GM19043 (cell line): ENCODE results near the gene POLDIP3.
"Not testable (repeated sequence)": the region's sequence is repeated elsewhere in the genome, so short reads cannot be mapped to it uniquely, and the experiment has no call there.

Experiments
- ATAC-seq: cut with Tn5 transposase; IDR thresholded peaks from one replicate; pipeline ENCODE4 v1.9.1; 2021; ENCODE audit warnings: low read depth; ENCODE audit not compliant: unreplicated experiment

Gene POLDIP3

DNA sequence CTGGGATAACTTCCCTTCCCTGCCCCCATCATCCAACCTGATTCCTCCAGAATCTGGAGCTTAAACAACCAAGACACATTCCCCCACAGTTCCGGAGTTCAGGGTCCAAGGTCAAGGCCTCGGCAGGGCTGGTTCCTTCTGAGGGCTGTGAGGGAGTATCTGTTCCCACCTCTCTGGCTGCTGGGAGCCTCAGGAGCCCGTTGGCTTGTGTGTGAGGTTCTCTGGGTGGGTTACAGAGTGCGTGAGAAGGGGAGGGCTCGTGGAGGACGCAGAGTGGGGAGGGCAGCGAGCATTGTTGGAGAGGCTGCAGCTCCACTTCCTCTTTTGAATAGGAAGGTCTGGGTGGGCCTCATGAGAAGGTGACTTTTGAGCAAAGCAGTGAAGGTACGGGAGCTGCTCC is 52.4 kb downstream of the POLDIP3 start:
- no peak for ATAC-seq

DNA sequence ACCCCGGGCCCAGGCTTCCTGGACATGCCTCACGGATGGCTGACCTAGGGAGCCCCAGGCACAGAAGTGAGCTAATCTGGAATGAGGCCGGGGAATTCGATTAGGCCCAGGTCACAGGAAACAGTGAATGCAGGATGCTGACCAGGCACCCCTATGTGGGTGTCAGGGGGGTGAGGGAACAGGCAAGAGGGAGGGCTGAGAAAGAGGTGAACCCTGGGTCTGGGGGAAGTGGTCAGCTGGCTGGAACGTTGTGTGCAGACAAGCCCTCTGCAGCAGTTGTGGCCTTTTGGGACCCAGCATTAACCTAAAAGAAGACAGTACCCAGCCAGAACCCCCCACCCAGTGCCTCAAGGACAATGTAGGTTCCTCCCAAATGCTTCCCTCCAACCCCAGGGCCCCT is 52.8 kb downstream of the POLDIP3 start:
- ATAC-seq, result no peak

DNA sequence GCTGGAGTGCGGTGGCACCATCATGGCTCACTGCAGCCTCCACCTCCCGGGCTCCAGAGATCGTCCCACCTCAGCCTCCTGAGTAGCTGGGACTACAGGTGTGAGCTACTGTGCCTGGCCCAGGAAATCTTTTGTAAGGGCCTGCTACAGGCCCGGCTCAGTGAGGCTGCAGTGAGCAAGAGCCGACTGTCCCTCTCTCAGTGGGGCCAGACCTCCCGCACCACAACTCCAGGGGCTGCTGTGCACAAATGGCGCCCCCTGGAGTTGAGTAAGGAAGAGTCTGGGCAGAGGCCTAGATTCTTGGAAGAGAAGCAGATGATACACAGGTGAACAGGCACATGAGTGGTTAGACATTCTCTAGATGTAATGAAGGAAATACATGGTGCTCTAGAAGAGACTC is 53.9 kb downstream of the POLDIP3 start:
- no peak for ATAC-seq

DNA sequence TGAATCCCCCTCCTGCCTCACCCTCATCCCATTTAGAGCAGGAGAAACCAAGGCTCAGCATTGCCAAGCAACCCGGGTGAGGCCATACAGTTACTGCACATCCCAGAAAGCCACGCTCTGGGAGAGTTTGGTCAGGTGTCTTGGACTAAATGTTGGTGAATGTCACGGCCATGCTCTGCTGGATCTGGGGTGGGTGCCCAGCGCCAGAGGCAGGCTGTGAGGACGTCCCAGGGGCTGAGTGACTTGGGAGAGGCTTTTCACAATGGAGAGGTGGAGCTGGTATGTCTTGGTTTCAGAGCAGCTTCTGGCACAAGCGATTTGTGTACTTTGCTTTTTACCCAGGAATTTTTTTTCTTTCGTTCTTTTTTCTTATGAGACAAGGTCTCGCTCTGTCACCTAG is 54.3 kb downstream of the POLDIP3 start:
- no peak for ATAC-seq

DNA sequence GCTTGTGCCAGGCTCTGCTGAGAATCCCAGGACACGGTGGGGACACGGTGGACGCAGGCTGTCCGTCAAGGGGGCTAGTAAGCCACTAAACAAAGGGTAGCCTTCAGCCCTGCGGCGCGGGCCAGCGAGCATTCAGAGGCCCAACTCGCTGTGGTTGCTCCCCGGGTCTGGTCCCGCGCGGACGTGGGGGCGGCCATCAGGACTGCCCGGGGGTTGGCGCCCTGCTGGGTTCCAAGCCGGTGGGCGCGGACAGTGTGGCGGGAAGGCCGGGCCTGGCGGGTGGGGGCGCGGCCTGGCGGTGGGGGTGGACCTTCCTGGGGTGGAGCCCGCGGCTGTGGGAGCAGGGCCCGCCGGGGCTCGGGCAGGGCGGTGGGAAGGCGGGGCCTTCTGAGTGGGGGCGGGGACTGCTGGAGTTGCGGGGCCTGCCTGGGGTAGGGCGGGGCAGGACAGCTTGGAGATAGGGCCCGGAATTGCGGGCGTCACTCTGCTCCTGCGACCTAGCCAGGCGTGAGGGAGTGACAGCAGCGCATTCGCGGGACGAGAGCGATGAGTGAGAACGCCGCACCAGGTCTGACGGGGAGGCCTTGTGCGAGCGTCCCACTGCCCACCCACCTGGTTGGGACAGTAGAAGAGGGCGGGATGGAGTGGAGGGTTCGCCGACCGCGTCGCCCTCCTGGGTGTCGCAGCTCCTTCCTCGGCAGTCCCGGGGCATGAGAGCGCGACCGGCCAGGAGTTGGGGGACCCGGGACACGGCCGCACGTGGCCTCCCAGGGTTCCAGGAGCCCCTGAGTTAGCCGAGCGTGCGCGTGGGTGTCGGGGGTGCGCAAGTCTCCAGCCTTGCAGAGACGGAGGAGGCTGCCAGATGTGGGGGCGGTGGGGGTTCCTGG is 61.0 kb downstream of the POLDIP3 start, which contains the start of gene SERHL2:
TSS of gene SERHL2 (plus strand) at position 482 of the 887 bp plus-strand sequence. CDS start at position 547, 65 bp downstream.
- peak; percentile 72 for ATAC-seq

DNA sequence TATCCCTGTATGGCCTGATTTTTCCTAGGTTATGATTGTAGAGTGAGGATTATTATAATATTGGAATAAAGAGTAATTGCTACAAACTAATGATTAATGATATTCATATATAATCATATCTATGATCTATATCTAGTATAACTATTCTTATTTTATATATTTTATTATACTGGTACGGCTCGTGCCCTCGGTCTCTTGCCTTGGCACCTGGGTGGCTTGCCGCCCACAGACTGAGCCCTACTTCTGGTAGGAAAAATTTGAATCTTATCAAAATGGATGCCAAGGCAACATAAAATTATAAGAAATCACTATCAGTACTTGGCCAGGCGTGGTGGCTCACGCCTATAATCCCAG is 62.4 kb downstream of the POLDIP3 start:
- ATAC-seq, result not testable (repeated sequence)

DNA sequence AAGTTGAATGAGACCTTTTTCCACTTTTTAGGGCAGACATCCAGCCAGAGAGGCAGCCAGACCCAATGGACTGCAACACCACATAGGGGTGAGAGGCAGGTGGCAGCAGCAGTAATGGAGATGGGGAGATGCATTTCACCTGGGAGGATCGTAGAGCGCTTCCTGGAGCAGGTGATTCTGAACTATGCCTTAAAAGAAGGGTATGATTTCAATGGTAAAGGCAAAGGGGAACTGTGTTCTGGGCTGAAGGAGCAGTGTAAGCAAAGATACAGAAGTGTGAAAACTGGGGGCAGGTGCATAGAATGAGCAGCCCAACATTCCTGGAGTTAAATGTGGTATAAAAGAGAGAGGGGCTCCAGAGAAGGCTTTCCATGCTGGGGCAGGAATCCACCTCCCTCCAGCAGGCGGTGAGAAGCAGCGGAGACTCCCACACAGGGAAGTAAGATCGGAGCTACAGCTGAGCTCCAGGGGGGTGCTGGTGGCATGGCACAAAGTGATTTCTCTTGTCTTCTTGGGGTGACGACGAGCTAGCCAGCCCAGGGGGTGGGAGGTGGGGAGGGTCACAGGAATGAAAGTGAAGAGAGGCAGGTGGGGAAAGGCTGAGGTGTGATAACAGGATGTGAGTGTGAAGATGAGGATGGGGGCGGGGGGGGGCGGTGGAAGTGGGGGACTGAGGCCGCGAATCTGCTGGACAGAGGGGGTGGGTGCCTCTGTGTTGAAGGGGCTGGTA is 65.2 kb downstream of the POLDIP3 start:
- no peak for ATAC-seq

DNA sequence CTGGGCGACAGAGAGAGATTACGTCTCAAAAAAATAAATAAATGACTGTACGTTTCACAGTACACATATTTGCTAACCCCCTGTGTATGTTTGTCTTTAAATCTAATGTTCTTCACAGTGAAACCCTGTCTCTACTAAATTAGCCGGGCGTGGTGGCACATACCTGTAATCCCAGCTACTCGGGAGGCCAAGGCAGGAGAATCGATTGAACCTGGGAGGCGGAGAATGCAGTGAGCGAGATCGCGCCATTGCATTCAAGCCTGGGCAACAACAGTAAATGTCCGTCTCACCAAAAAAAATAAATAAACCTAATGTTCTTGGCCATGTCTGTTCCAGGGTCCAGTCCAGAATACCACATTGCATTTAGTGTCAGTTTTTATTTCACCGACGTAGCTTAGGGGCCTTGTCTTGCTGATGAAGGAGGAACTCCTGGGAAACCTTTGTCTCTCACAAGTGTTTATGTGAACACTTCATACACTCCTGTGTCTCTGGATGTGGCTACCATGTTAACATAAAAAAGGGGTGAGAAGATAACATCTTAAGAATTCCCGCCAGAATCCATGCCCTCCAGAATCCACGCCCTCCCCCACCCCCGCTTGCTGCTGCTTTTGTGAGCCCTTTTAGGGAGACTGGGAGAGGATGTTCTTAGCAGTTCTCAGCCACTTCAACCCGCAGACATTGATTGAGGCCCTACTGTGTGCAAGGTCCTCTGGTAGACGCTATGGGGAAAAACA is 65.9 kb downstream of the POLDIP3 start:
- no peak for ATAC-seq

DNA sequence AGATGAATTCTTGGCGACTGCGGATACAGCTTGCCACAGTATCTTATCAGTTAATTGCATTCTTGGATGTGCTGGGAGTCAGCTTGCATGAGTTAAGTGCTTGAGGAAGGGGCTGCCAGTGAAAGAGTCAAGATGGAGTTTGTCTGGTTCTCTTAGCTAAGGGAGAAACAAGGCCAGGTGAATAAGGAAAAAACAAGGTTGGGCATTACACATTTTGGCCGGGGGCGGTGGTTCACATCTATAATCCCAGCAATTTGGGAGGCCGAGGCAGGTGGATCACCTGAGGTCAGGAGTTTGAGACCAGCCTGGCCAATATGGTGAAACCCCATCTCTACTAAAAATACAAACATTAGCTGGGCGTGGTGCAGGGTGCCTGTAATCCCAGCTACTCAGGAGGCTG is 66.6 kb downstream of the POLDIP3 start:
- ATAC-seq, result not testable (repeated sequence)

DNA sequence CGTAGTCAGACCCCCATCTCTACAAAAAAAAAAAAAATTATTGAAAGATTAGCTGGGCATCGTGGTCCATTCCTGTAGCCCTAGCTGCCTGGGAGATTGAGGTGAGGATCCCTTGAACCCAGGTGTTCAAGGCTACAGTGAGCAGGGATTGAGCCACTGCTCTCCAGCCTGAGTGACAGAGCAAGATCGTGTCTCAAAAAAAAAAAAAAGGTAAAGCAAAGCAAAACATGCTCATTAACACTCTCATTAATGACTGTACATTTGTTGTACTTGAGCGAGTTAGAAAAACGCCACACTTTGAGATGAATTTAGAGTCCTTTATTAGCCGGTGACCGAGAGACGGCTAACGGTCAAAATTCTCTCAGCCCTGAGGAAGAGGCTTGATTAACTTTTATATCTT is 67.1 kb downstream of the POLDIP3 start:
- ATAC-seq, result no peak

DNA sequence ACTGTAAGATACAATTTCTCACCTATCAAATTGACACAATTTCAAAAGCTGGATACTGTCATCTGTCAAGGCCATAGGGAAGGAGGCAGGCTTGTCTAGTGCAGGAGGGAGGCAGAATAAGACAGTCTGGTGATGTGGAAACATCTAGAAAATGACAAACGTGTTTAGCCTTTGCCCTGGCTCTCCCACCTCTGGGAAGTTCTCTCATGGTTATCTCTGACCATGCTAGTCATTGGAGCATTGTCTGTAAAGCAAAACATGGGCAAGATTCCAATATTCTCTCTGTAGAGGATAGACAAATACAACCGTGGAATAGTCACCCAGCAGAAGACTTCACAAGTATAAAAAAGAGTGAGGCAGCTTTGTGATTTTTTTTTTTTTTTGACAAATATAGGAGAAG is 70.0 kb downstream of the POLDIP3 start:
- no peak for ATAC-seq

DNA sequence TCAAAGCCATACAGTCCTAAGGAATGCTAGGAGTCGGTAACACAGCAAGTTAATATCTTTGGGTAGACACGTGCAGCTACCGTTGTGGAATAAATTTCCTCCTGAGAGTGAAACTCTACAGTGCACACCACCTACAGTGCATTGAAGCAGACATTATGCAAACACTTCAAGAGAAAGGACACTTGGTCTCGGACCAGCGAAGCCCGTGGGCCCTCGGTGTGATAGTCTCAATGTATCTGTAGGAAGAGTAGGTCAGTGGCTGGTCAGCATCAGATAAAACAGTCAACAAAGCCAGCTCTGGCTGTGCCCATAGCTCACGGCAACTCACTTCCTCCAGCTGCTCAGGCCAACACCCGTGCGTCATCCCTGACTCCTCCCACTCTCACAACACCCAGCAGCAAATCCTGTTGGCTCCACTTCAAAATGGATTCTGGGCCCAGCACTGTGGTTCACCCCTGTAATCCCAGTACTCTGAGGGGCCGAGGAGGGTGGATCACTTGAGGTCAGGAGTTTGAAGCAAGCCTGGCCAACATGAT is 75.4 kb downstream of the POLDIP3 start:
- ATAC-seq, result peak; percentile 44

DNA sequence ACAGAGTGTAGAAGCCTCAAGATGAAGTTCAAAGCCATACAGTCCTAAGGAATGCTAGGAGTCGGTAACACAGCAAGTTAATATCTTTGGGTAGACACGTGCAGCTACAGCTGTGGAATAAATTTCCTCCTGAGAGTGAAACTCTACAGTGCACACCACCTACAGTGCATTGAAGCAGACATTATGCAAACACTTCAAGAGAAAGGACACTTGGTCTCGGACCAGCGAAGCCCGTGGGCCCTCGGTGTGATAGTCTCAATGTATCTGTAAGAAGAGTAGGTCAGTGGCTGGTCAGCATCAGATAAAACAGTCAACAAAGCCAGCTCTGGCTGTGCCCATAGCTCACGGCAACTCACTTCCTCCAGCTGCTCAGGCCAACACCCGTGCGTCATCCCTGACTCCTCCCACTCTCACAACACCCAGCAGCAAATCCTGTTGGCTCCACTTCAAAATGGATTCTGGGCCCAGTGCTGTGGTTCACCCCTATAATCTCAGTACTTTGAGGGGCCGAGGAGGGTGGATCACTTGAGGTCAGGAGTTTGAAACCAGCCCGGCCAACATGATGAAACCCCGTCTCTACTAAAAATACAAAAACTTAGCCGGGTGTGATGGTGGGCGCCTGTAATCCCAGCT is 77.4 kb downstream of the POLDIP3 start:
- ATAC-seq, result not testable (repeated sequence)

DNA sequence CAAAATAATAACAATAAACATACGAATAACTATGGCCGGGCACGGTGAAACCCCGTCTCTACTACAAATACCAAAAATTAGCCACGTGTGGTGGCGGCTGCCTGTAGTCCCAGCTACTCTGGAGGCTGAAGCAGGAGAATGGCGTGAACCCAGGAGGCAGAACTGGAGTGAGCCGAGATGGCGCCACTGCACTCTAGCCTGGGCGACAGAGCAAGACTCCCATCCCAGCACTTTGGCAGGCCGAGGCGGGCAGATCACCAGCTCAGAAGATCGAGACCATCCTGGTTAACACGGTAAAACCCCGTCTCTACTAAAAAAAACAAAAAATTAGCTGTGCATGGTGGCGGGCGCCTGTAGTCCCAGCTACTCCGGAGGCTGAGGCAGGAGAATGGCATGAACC is 78.0 kb downstream of the POLDIP3 start:
- not testable (repeated sequence) for ATAC-seq

DNA sequence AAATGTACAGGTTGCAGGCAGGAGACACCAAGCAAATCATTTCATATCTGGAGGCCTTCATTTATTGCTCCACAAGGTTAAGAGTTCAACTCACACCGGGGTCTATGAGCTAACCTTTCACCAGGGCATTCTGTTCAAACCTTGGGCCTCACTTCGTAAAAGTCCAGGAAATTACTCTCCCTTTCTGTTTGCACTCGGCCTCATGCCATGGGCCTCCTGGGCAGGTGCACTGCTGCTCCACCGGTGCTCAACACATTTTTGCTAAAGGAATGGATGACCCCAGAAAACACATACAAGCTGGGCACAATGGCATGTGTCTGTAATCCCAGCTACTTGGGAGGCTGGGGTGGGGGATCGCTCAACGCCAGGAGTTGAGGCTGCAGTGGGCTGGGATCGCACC is 78.5 kb downstream of the POLDIP3 start:
- no peak for ATAC-seq

DNA sequence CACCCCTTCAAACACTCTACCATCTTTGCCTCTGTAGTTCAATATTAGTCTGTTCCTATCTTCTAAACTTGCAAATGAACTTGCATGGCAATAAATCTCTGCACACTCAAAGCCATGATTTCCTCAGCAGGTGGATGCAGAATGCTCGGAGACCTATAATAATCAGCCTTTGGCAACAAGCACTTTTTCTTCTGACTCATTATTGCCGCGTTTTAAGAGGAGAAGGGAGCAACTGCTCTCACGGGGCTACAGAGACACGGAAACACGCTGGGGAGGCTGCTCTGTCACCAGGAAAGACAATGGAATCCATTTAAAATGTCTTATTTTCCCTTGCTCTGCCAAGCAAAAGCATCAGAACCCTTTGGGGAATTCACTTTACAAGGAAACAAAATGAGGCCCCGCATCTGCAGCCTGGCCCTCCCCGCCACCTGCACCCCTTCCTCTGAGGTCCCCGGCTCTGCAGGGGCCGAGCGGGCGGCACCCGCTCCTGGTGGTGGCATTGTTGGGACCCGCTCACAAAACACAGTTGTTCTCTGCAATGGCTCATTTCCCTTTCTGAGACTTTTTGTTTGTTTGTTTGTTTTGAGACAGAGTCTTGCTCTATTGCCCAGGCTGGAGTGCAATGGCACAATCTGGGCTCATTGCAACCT is 79.5 kb downstream of the POLDIP3 start:
- ATAC-seq, result not testable (repeated sequence)
